ENCODE results near the gene FA2H.
"Not testable (repeated sequence)": the region's sequence is repeated elsewhere in the genome, so short reads cannot be mapped to it uniquely, and the experiment has no call there.

FA2H gene

DNA sequence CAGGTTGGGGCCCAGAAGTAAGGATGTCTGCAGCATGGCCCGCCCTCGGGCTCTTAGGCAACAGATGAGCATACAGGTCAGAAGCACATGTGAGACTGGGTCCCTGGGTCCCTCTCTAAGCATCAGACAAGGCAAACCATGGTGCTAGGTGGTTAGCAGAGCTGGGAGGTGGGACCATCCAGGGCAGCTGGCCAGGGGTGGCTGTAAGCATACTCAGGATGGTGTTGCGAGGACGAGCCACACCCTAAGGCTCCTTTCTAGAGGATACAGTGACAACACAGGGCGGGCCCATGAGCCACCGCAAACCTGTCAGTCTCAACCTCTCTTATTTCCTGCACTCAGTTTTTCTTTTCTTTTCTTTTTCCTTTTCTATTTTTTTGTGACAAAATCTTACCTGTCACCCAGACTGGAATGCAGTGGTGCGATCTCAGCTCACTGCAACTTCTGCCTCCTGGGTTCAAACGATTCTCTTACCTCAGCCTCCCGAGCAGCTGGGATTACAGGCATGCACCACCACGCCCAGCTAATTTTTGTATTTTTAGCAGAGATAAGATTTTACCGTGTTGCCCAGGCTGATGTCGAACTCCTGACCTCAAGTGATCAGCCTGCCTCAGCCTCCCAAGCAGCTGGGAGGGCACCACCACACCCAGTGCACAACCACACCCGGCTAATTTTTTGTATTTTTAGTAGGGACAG, 3.6 kb downstream of the FA2H start:
- ChIA-PET CTCF (no interaction called here), POLR2A (no interaction called here)
- Histone ChIP-seq H3K36me3 (ENCODE audit: control insufficient read depth in 4 of 4, insufficient read depth in 4 of 4, low read length in 3 of 4) (no peaks in the 10 kb centered on the region), H3K4me3 (ENCODE audit: control insufficient read depth in 1 of 7, extremely low read depth in 1 of 7, insufficient read depth in 4 of 7, low read depth in 2 of 7, low read length in 6 of 7) (no peak overlapping the region), H3K9me3 (ENCODE audit: control extremely low read depth in 1 of 5, control insufficient read depth in 4 of 5, insufficient read depth in 2 of 5, low read depth in 1 of 5, low read length in 4 of 5) (no peaks in the 10 kb centered on the region), H3K27me3 (replicated peaks in 2 of 5; ENCODE audit: control insufficient read depth in 4 of 5, insufficient read depth in 5 of 5, low read length in 4 of 5) (peaks cover 0 to 20% (median 6%) of the 10 kb centered on the region in 5 experiments), H3K27ac (ENCODE audit: insufficient read depth in 1 of 2, low read depth in 1 of 2, low read length in 2 of 2, poor library complexity in 1 of 2, severe bottlenecking in 2 of 2) (no peak overlapping the region), H3K4me1 (ENCODE audit: control extremely low read depth in 1 of 4, control insufficient read depth in 4 of 4, insufficient read depth in 4 of 4, low read length in 3 of 4) (peaks cover 2 to 15% (median 15%) of the 10 kb centered on the region in 4 experiments)
- WGBS (ENCODE audit: insufficient coverage), result 96% methylated on average over 10 of the region's 13 CpGs
- no peak for DNase-seq

DNA sequence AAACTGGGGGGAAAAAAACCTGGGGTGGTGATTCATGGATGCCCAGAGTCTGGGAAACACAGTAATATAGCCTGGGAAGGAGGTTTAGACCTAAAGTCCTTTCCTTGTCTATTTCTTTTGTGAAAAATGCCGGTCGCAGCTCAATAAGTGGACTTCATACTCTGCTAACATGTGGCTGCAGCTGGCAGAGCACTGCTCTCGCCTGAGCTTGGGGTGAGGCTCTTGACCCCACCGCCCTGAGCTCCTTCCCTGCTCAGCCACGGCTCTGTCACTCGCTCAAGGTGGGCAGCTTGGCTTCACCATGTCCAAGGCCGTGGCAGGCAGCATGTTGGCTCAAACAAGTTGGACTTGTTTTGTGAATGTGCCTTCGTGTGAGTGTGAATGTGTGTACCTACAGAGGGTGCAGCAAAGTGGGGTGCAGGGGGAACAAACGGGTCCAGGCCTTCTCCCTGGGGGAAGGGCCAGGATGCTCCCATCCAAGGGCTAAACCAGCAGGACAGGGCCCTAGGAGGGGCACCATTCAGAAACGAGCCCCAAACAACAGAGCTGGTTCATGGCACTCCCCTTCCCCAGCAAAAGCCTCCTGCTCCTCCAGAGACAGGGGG, 4.9 kb downstream of the FA2H start:
- Histone ChIP-seq H3K4me3 (ENCODE audit: control insufficient read depth in 1 of 7, extremely low read depth in 1 of 7, insufficient read depth in 4 of 7, low read depth in 2 of 7, low read length in 6 of 7) (no peak overlapping the region), H3K27me3 (replicated peaks in 2 of 5; ENCODE audit: control insufficient read depth in 4 of 5, insufficient read depth in 5 of 5, low read length in 4 of 5) (peaks cover 0 to 11% (median 0%) of the 10 kb centered on the region in 5 experiments), H3K4me1 (ENCODE audit: control extremely low read depth in 1 of 4, control insufficient read depth in 4 of 4, insufficient read depth in 4 of 4, low read length in 3 of 4) (peaks cover 0 to 9% (median 7%) of the 10 kb centered on the region in 4 experiments), H3K27ac (ENCODE audit: insufficient read depth in 1 of 2, low read depth in 1 of 2, low read length in 2 of 2, poor library complexity in 1 of 2, severe bottlenecking in 2 of 2) (no peak overlapping the region), H3K36me3 (ENCODE audit: control insufficient read depth in 4 of 4, insufficient read depth in 4 of 4, low read length in 3 of 4) (no peaks in the 10 kb centered on the region), H3K9me3 (ENCODE audit: control extremely low read depth in 1 of 5, control insufficient read depth in 4 of 5, insufficient read depth in 2 of 5, low read depth in 1 of 5, low read length in 4 of 5) (no peaks in the 10 kb centered on the region)
- POLR2A ChIA-PET, result no interaction called here
- WGBS (ENCODE audit: insufficient coverage), result 96% methylated on average over 5 of the region's 10 CpGs
- CTCF ChIA-PET, result interaction anchor here (0.7 to 1.1 kb wide), 3 partner anchors 40 to 93 kb away, joined by 3 read pairs; no protein-coding TSS in a partner anchor
- no peak for DNase-seq

DNA sequence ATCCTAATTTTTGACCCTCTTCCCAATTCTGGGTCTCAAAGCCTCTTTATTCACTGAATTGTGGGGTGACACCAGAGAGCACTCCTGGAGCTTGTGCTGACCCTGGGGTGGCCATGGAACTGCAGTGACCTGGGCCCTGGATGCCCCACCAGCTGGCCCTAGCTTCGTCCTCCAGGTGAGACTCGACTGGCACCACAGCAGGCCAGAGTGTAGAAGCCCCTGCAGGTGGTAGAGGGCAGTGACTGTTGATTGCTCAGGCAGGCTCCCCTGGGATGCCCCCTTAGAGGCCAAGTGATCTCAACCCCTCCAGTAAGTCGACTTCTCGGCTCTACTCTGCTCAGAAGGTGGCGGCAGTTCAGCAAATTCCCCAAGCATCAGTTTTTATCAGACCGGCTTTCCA, 6.4 kb downstream of the FA2H start:
- ChIA-PET CTCF (no interaction called here), POLR2A (no interaction called here)
- Histone ChIP-seq H3K27me3 (replicated peaks in 2 of 5; ENCODE audit: control insufficient read depth in 4 of 5, insufficient read depth in 5 of 5, low read length in 4 of 5) (peaks cover 0 to 8% (median 0%) of the 10 kb centered on the region in 5 experiments), H3K9me3 (ENCODE audit: control extremely low read depth in 1 of 5, control insufficient read depth in 4 of 5, insufficient read depth in 2 of 5, low read depth in 1 of 5, low read length in 4 of 5) (no peaks in the 10 kb centered on the region), H3K36me3 (ENCODE audit: control insufficient read depth in 4 of 4, insufficient read depth in 4 of 4, low read length in 3 of 4) (no peaks in the 10 kb centered on the region), H3K27ac (ENCODE audit: insufficient read depth in 1 of 2, low read depth in 1 of 2, low read length in 2 of 2, poor library complexity in 1 of 2, severe bottlenecking in 2 of 2) (no peak overlapping the region), H3K4me1 (ENCODE audit: control extremely low read depth in 1 of 4, control insufficient read depth in 4 of 4, insufficient read depth in 4 of 4, low read length in 3 of 4) (no peaks in the 10 kb centered on the region), H3K4me3 (ENCODE audit: control insufficient read depth in 1 of 7, extremely low read depth in 1 of 7, insufficient read depth in 4 of 7, low read depth in 2 of 7, low read length in 6 of 7) (no peak overlapping the region)
- WGBS (ENCODE audit: insufficient coverage), result 97% methylated on average over 6 of the region's 6 CpGs
- no peak for DNase-seq

DNA sequence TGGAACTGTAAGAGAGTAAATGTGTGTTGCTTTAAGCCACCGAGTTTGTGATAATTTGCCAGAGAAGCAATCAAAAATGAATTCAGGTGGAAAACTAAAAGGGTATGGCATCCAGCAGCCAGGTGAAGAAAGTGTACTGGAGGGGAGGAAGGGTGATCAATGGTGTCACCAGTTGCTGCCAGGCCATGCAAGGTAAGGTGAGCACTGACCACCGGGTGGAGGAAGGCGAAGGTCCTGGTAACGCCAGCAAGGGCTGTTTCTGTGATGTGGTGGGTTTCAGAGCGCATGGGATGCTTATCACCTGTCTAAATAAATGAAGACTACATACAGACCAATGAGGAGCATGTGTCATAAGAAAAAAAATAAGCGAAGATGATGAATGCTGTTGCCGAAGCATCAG, 6.9 kb downstream of the FA2H start:
- H3K36me3 ChIP-seq (ENCODE audit: control insufficient read depth in 4 of 4, insufficient read depth in 4 of 4, low read length in 3 of 4), result no peaks in the 10 kb centered on the region
- 93% methylated on average over 3 of the region's 7 CpGs for WGBS (ENCODE audit: insufficient coverage)
- H3K4me1 ChIP-seq (ENCODE audit: control extremely low read depth in 1 of 4, control insufficient read depth in 4 of 4, insufficient read depth in 4 of 4, low read length in 3 of 4), result no peaks in the 10 kb centered on the region
- H3K9me3 ChIP-seq (ENCODE audit: control extremely low read depth in 1 of 5, control insufficient read depth in 4 of 5, insufficient read depth in 2 of 5, low read depth in 1 of 5, low read length in 4 of 5), result no peaks in the 10 kb centered on the region
- POLR2A ChIA-PET, result no interaction called here
- H3K27ac ChIP-seq (ENCODE audit: insufficient read depth in 1 of 2, low read depth in 1 of 2, low read length in 2 of 2, poor library complexity in 1 of 2, severe bottlenecking in 2 of 2), result no peak overlapping the region
- no peak overlapping the region for H3K4me3 ChIP-seq (ENCODE audit: control insufficient read depth in 1 of 7, extremely low read depth in 1 of 7, insufficient read depth in 4 of 7, low read depth in 2 of 7, low read length in 6 of 7)
- no peak for DNase-seq
- H3K27me3 ChIP-seq (replicated peaks in 2 of 5; ENCODE audit: control insufficient read depth in 4 of 5, insufficient read depth in 5 of 5, low read length in 4 of 5), result peaks cover 0 to 8% (median 0%) of the 10 kb centered on the region in 5 experiments
- CTCF ChIA-PET, result no interaction called here

DNA sequence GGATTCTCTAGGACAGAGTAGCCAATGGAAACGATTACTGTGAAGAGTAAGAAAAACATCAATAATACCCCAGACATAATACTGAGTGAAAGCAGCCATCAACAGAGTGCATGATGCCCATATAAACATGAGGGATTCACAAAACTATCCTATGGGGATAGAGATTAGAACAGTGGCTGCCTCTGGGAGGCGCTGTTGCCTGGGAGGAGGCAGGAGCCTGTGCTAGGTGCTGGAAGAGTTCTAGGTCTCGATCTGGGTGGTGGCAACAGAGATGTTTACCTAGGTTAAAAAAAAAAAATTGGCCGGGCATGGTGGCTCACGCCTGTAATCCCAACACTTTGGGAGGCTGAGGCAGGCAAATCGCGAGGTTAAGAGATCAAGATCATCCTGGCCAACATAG, 7.9 kb downstream of the FA2H start:
- Histone ChIP-seq H3K9me3 (ENCODE audit: control extremely low read depth in 1 of 5, control insufficient read depth in 4 of 5, insufficient read depth in 2 of 5, low read depth in 1 of 5, low read length in 4 of 5) (no peaks in the 10 kb centered on the region), H3K36me3 (ENCODE audit: control insufficient read depth in 4 of 4, insufficient read depth in 4 of 4, low read length in 3 of 4) (no peaks in the 10 kb centered on the region), H3K4me1 (ENCODE audit: control extremely low read depth in 1 of 4, control insufficient read depth in 4 of 4, insufficient read depth in 4 of 4, low read length in 3 of 4) (no peaks in the 10 kb centered on the region), H3K27me3 (replicated peaks in 2 of 5; ENCODE audit: control insufficient read depth in 4 of 5, insufficient read depth in 5 of 5, low read length in 4 of 5) (peaks cover 0 to 2% (median 0%) of the 10 kb centered on the region in 5 experiments), H3K27ac (ENCODE audit: insufficient read depth in 1 of 2, low read depth in 1 of 2, low read length in 2 of 2, poor library complexity in 1 of 2, severe bottlenecking in 2 of 2) (no peak overlapping the region), H3K4me3 (ENCODE audit: control insufficient read depth in 1 of 7, extremely low read depth in 1 of 7, insufficient read depth in 4 of 7, low read depth in 2 of 7, low read length in 6 of 7) (no peak overlapping the region)
- WGBS (ENCODE audit: insufficient coverage), result 91% methylated on average over 4 of the region's 7 CpGs
- CTCF ChIA-PET, result no interaction called here
- POLR2A ChIA-PET, result interaction anchor here (0.7 kb wide), 1 partner anchor 25 kb away, joined by 8 read pairs; no protein-coding TSS in a partner anchor
- DNase-seq, result no peak

DNA sequence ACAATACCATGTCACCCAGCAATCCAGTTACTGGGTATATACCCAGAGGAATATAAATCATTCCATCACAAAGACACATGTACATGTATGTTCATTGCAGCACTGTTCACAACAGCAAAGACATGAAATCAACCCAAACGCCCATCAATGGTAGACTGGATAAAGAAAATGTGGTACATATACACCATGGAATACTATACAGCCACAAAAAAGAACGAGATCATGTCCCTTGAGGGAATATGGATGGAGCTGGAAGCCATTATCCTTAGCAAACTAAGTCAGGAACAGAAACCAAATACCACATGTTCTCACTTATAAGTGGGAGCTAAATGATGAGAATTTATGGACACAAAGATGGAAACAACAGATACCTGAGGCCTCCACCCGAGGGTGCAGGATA, 10.4 kb downstream of the FA2H start:
- POLR2A ChIA-PET; H3K36me3 ChIP-seq (ENCODE audit: control insufficient read depth in 4 of 4, insufficient read depth in 4 of 4, low read length in 3 of 4): not testable (repeated sequence)

DNA sequence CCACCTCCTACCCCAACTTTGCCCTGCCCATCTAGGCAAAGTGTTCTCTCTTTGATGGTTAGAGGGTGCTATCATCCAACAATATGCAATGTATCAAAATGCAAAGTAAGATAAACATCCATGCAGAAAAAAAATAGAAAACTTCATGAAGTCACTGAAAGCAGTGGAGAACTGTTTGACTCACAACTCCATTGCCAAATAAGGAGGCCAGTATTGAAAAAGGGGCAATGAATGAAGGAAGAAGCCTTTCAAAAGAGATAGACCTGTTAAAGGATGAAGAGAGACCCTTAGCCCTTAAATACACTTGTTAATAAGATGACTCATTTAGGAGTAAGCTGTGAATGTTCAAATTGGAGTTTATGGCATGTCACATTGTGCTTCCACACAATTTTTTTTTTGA, 13.0 kb downstream of the FA2H start:
- DNase-seq, result no peak
- no peaks in the 10 kb centered on the region for H3K27me3 ChIP-seq (replicated peaks in 2 of 5; ENCODE audit: control insufficient read depth in 4 of 5, insufficient read depth in 5 of 5, low read length in 4 of 5)
- H3K9me3 ChIP-seq (ENCODE audit: control extremely low read depth in 1 of 5, control insufficient read depth in 4 of 5, insufficient read depth in 2 of 5, low read depth in 1 of 5, low read length in 4 of 5), result no peaks in the 10 kb centered on the region
- H3K27ac ChIP-seq (ENCODE audit: insufficient read depth in 1 of 2, low read depth in 1 of 2, low read length in 2 of 2, poor library complexity in 1 of 2, severe bottlenecking in 2 of 2), result no peak overlapping the region
- no peaks in the 10 kb centered on the region for H3K4me1 ChIP-seq (ENCODE audit: control extremely low read depth in 1 of 4, control insufficient read depth in 4 of 4, insufficient read depth in 4 of 4, low read length in 3 of 4)
- H3K36me3 ChIP-seq (ENCODE audit: control insufficient read depth in 4 of 4, insufficient read depth in 4 of 4, low read length in 3 of 4), result no peaks in the 10 kb centered on the region
- H3K4me3 ChIP-seq (ENCODE audit: control insufficient read depth in 1 of 7, extremely low read depth in 1 of 7, insufficient read depth in 4 of 7, low read depth in 2 of 7, low read length in 6 of 7), result no peak overlapping the region
- CTCF ChIA-PET, result no interaction called here
- POLR2A ChIA-PET, result no interaction called here

More for the DNA sequence above, 10.4 kb downstream of the FA2H start:
- H3K27ac ChIP-seq (ENCODE audit: insufficient read depth in 1 of 2, low read depth in 1 of 2, low read length in 2 of 2, poor library complexity in 1 of 2, severe bottlenecking in 2 of 2); H3K4me3 ChIP-seq (ENCODE audit: control insufficient read depth in 1 of 7, extremely low read depth in 1 of 7, insufficient read depth in 4 of 7, low read depth in 2 of 7, low read length in 6 of 7); CTCF ChIA-PET; H3K4me1 ChIP-seq (ENCODE audit: control extremely low read depth in 1 of 4, control insufficient read depth in 4 of 4, insufficient read depth in 4 of 4, low read length in 3 of 4); DNase-seq; H3K9me3 ChIP-seq (ENCODE audit: control extremely low read depth in 1 of 5, control insufficient read depth in 4 of 5, insufficient read depth in 2 of 5, low read depth in 1 of 5, low read length in 4 of 5); H3K27me3 ChIP-seq (replicated peaks in 2 of 5; ENCODE audit: control insufficient read depth in 4 of 5, insufficient read depth in 5 of 5, low read length in 4 of 5): not testable (repeated sequence)
- WGBS (ENCODE audit: insufficient coverage), result no CpG with 5 or more reads among the region's 3 CpGs
